ENCODE results near the gene DEFB131B. TPM values are rescaled to one million over a fixed set of nuclear protein-coding genes. Genes with fewer than 3 reads are reported as not detected.
"Not testable (repeated sequence)": the region's sequence is repeated elsewhere in the genome, so short reads cannot be mapped to it uniquely, and the experiment has no call there.

The DEFB131B gene
- total and polyA plus RNA-seq, 2 experiments from 2014 or later = not detected

DNA sequence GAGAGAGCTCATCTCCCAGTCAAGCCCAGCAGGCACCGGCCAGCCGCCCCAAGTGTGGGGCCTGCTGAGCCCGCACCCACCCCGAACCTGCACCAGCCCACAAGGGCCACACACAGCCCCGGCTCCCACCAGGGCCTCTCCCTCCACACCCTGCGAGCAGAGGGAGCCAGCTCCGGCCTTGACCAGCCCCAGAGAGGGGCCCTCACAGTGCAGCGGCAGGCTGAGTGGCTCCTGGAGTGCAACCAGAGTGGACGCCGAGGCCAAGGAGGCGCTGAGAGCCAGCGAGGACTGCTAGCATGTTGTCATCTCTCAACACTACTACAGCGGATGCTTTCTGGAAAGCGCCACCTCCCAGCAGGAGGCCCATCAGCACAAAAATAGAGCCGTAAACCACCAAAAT lies 34.4 kb upstream of the DEFB131B start:
- Histone ChIP-seq H3K4me3 (no peak overlapping the region), H3K9me2 (ENCODE audit: insufficient read depth) (no peaks in the 10 kb centered on the region), H3K27me3 (replicated peaks; ENCODE audit: insufficient read depth) (no peaks in the 10 kb centered on the region), H4K20me1 (ENCODE audit: insufficient read depth) (no peaks in the 10 kb centered on the region), H3K36me3 (ENCODE audit: low read depth) (no peaks in the 10 kb centered on the region), H3K9me3 (ENCODE audit: low read depth) (no peaks in the 10 kb centered on the region), H3K9ac (no peak overlapping the region), H3F3A (ENCODE audit: insufficient read depth) (no peaks in the 10 kb centered on the region), H3K79me2 (ENCODE audit: insufficient read depth) (no peaks in the 10 kb centered on the region), H3K4me2 (ENCODE audit: unreplicated experiment) (no peak overlapping the region), H2AFZ (no peak overlapping the region), H3K27ac (no peak overlapping the region), H3K4me1 (ENCODE audit: insufficient read depth) (no peaks in the 10 kb centered on the region)
- in situ Hi-C loops (cut with MboI) = no loop called here
- DNase-seq = no peak
- 64 to 74% methylated on average over 13 to 15 of the region's 15 CpGs for WGBS, 2 experiments (ENCODE audit: low coverage in 1 of 2, low lambda C conversion rate in 2 of 2, missing lambda C conversion rate in 2 of 2)
- TF ChIP-seq EZH2 (IDR thresholded peaks at IDR 0.05; ENCODE audit: insufficient read depth, poor library complexity, severe bottlenecking) (no peak), EZH2phosphoT487 (IDR thresholded peaks at IDR 0.05; ENCODE audit: insufficient read depth, low read depth) (no peak)

DNA sequence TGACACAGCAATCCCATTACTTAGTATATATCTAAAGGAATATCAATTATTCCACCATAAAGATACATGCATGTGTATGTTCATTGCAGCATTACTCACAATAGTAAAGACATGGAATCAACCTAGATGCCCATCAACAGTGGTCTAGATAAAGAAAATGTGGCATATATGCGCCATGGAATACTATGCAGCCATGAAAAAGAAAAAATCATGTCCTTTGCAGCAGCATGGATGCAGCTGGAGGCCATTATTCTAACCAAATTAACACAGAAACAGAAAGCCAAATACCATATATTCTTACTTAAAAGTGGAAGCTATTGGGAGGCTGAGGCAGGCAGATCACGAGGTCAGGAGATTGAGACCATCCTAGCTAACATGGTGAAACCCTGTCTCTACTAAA lies 24.4 kb upstream of the DEFB131B start:
- H3F3A ChIP-seq (ENCODE audit: insufficient read depth); H3K9me2 ChIP-seq (ENCODE audit: insufficient read depth); H3K9me3 ChIP-seq (ENCODE audit: low read depth); H3K4me3 ChIP-seq; H3K79me2 ChIP-seq (ENCODE audit: insufficient read depth); H4K20me1 ChIP-seq (ENCODE audit: insufficient read depth); H3K27me3 ChIP-seq (replicated peaks; ENCODE audit: insufficient read depth); H3K4me2 ChIP-seq (ENCODE audit: unreplicated experiment); H3K9ac ChIP-seq; H3K27ac ChIP-seq; H3K4me1 ChIP-seq (ENCODE audit: insufficient read depth); DNase-seq; in situ Hi-C loops (cut with MboI); H3K36me3 ChIP-seq (ENCODE audit: low read depth); H2AFZ ChIP-seq: not testable (repeated sequence)
- 45 to 65% methylated on average over 2 of the region's 2 CpGs for WGBS, 2 experiments (ENCODE audit: low coverage in 1 of 2, low lambda C conversion rate in 2 of 2, missing lambda C conversion rate in 2 of 2)

DNA sequence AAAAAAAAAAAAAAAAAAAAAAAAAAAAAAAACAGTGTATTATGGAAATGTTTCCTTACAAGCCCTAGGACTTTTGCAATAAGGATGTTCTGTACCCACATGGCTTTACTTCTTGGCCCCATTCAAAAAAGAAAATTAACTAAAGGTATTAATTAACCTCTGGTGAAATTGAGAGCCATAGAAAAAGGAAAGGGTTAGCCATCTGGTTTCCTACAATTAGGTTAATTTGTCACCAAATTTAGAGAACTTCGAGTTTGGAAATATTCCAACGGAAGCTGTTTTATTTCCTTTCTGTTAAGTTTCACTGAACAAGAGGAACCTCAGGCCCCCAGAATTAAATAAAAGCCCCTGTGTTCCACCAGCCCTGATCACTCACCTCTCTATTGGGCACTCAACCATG lies 22.4 kb upstream of the DEFB131B start:
- H3K9ac ChIP-seq; H3K4me1 ChIP-seq (ENCODE audit: insufficient read depth); H3K9me2 ChIP-seq (ENCODE audit: insufficient read depth); H3F3A ChIP-seq (ENCODE audit: insufficient read depth); in situ Hi-C loops (cut with MboI); H3K9me3 ChIP-seq (ENCODE audit: low read depth); H3K79me2 ChIP-seq (ENCODE audit: insufficient read depth); H3K4me3 ChIP-seq; H3K36me3 ChIP-seq (ENCODE audit: low read depth); H2AFZ ChIP-seq; H3K4me2 ChIP-seq (ENCODE audit: unreplicated experiment); H4K20me1 ChIP-seq (ENCODE audit: insufficient read depth); H3K27ac ChIP-seq; H3K27me3 ChIP-seq (replicated peaks; ENCODE audit: insufficient read depth); DNase-seq: not testable (repeated sequence)
- 6 to 9% methylated on average over 2 of the region's 2 CpGs for WGBS, 2 experiments (ENCODE audit: low coverage in 1 of 2, low lambda C conversion rate in 2 of 2, missing lambda C conversion rate in 2 of 2)

DNA sequence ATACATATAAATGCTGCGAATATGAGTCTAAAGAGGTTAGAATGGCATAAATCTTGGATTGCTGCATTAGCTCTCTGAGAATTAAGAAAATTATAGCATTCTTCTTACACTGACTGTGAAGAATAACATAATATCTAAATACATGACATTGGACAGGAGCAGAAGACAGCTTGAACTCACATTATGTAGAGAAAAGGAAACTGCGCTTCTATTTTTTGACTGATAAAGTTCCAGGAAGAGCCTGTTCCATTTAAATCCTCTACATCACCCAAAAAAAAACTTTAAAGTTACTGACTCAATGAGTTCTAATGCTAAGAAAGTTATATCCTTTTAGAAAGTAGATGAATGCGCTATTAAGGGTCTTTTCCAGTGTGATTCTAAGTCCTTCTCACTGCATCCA lies 17.4 kb upstream of the DEFB131B start:
- H3K9me3 ChIP-seq (ENCODE audit: low read depth); H3K9ac ChIP-seq; H3K36me3 ChIP-seq (ENCODE audit: low read depth); H3F3A ChIP-seq (ENCODE audit: insufficient read depth); H3K79me2 ChIP-seq (ENCODE audit: insufficient read depth); DNase-seq; H3K4me2 ChIP-seq (ENCODE audit: unreplicated experiment); H3K4me1 ChIP-seq (ENCODE audit: insufficient read depth); H3K27me3 ChIP-seq (replicated peaks; ENCODE audit: insufficient read depth); H4K20me1 ChIP-seq (ENCODE audit: insufficient read depth); H3K27ac ChIP-seq; H3K4me3 ChIP-seq; H3K9me2 ChIP-seq (ENCODE audit: insufficient read depth); H2AFZ ChIP-seq; in situ Hi-C loops (cut with MboI): not testable (repeated sequence)
- WGBS, 2 experiments (ENCODE audit: low coverage in 1 of 2, low lambda C conversion rate in 2 of 2, missing lambda C conversion rate in 2 of 2) = 94 to 95% methylated on average over 3 of the region's 3 CpGs

DNA sequence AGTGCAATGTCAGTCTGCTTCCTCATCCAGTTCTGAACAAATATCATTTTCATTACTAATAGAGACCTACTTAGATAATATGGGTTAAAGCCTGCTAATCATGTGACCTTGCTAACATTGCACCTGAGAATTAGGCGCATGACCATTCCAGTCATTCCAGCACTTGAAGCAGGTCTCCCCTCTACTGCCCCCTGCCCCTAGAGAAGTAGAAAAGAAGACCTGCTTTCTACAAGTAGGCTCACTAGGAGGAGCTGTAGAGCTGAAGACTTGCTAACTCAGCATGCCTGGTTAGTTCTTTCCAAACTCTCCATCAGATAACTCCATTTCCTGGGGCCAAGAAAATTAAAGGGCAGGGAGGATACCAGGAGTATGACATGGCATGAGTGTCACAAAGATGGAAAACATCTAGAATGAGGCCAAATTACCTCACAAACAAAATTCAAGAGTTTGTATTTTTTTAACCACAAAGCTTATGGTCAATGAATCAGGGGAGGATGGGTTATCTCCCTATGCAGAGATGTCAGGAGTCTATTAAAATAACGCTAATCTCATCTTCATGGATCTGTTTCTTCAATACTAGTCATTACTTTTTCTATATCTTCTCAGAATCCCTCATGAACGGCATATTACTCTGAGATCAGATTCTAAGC lies 14.2 kb upstream of the DEFB131B start:
- not testable (repeated sequence) for H3K27ac ChIP-seq

DNA sequence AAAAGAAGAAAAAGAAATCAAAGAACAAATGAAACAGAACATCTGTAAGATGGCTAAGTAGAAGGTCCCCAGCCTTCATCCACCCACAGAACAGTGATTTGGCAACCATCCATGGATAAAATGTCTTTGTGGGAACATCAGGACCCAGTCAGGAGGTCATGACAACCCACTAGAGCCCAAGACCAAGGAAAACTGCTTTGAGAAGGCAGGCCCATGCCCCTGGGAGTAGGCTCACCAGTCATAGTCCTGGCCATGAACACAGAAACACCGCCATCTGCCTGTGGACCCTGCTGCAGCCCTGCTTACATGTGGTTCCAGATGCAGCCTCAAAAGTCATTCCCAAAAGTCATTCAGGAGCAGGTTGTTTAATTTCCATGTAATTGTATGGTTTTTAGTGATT lies 11.0 kb upstream of the DEFB131B start:
- H3K9me2 ChIP-seq (ENCODE audit: insufficient read depth); H3K9me3 ChIP-seq (ENCODE audit: low read depth); H3K27ac ChIP-seq; DNase-seq; in situ Hi-C loops (cut with MboI); H3K4me3 ChIP-seq; H3F3A ChIP-seq (ENCODE audit: insufficient read depth); H3K27me3 ChIP-seq (replicated peaks; ENCODE audit: insufficient read depth); H3K4me2 ChIP-seq (ENCODE audit: unreplicated experiment); H3K79me2 ChIP-seq (ENCODE audit: insufficient read depth); H2AFZ ChIP-seq; H3K36me3 ChIP-seq (ENCODE audit: low read depth); H3K4me1 ChIP-seq (ENCODE audit: insufficient read depth); H4K20me1 ChIP-seq (ENCODE audit: insufficient read depth); H3K9ac ChIP-seq: not testable (repeated sequence)
- 94 to 100% methylated on average over 1 of the region's 1 CpG for WGBS, 2 experiments (ENCODE audit: low coverage in 1 of 2, low lambda C conversion rate in 2 of 2, missing lambda C conversion rate in 2 of 2)

More for the DNA sequence above, 14.2 kb upstream of the DEFB131B start:
- H3K79me2 ChIP-seq (ENCODE audit: insufficient read depth); H3K9me2 ChIP-seq (ENCODE audit: insufficient read depth); H4K20me1 ChIP-seq (ENCODE audit: insufficient read depth); H3K4me3 ChIP-seq; H3K27me3 ChIP-seq (replicated peaks; ENCODE audit: insufficient read depth); H3K36me3 ChIP-seq (ENCODE audit: low read depth); H3F3A ChIP-seq (ENCODE audit: insufficient read depth); H3K9ac ChIP-seq; in situ Hi-C loops (cut with MboI); H3K9me3 ChIP-seq (ENCODE audit: low read depth); H3K4me1 ChIP-seq (ENCODE audit: insufficient read depth); H3K4me2 ChIP-seq (ENCODE audit: unreplicated experiment); H2AFZ ChIP-seq: not testable (repeated sequence)
- peak; percentile 70 for DNase-seq
- WGBS, 2 experiments (ENCODE audit: low coverage in 1 of 2, low lambda C conversion rate in 2 of 2, missing lambda C conversion rate in 2 of 2) = 43 to 50% methylated on average over 3 of the region's 3 CpGs

DNA sequence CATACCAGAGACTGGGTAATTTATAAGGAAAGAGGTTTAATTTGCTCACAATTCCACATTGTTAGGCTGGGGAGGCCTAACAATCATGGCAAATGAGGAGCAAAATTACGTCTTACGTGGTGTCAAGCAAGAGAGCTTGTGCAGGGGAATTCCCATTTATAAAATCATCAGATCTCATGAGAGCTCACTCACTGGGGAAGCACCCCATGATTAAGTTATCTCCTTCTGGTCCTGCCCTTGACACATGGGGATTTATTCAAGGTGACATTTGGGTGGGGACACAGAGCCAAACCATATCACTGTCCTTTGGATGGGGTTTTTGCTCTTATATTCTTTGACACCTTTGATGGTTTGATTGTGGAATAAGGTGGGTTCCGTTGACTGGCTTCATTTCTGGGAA lies 8.3 kb upstream of the DEFB131B start:
- H3K4me2 ChIP-seq (ENCODE audit: unreplicated experiment); H3K4me3 ChIP-seq; H3K9me2 ChIP-seq (ENCODE audit: insufficient read depth); H3K27me3 ChIP-seq (replicated peaks; ENCODE audit: insufficient read depth); H2AFZ ChIP-seq; H3K36me3 ChIP-seq (ENCODE audit: low read depth); H4K20me1 ChIP-seq (ENCODE audit: insufficient read depth); H3K79me2 ChIP-seq (ENCODE audit: insufficient read depth); H3K9ac ChIP-seq; H3K9me3 ChIP-seq (ENCODE audit: low read depth); DNase-seq; H3K4me1 ChIP-seq (ENCODE audit: insufficient read depth); H3F3A ChIP-seq (ENCODE audit: insufficient read depth); H3K27ac ChIP-seq; in situ Hi-C loops (cut with MboI): not testable (repeated sequence)
- 93 to 97% methylated on average over 3 of the region's 3 CpGs for WGBS, 2 experiments (ENCODE audit: low coverage in 1 of 2, low lambda C conversion rate in 2 of 2, missing lambda C conversion rate in 2 of 2)

All from GM23248 (cell line).